Osteocyte (in vitro differentiated cells): ENCODE measurements around the gene KIAA1755. TPM values are rescaled to one million over a fixed set of nuclear protein-coding genes. Genes with fewer than 3 reads are reported as not detected.

Experiments
- DNase-seq: peaks from one replicate; pipeline ENCODE4 v3.0.0; 2021; ENCODE audit warnings: mixed read lengths; ENCODE audit not compliant: unreplicated experiment; ENCODE audit errors: extremely low spot score
- H3K27ac Mint-ChIP-seq: one replicate; pipeline ENCODE4 v1.8.0; 2021; ENCODE audit warnings: mild to moderate bottlenecking, mixed read lengths; ENCODE audit not compliant: unreplicated experiment
- H3K27me3 Mint-ChIP-seq: one replicate; pipeline ENCODE4 v1.8.0; 2021; ENCODE audit warnings: mixed read lengths; ENCODE audit not compliant: unreplicated experiment
- H3K36me3 Mint-ChIP-seq: one replicate; pipeline ENCODE4 v1.8.0; 2021; ENCODE audit warnings: mixed read lengths; ENCODE audit not compliant: unreplicated experiment
- H3K4me1 Mint-ChIP-seq: one replicate; pipeline ENCODE4 v1.8.0; 2021; ENCODE audit warnings: mixed read lengths; ENCODE audit not compliant: unreplicated experiment
- H3K4me3 Mint-ChIP-seq: one replicate; pipeline ENCODE4 v1.8.0; 2021; ENCODE audit warnings: mild to moderate bottlenecking, moderate library complexity, mixed read lengths; ENCODE audit not compliant: unreplicated experiment
- H3K9me3 Mint-ChIP-seq: one replicate; pipeline ENCODE4 v1.8.0; 2021; ENCODE audit warnings: mixed read lengths; ENCODE audit not compliant: unreplicated experiment
- total RNA-seq: library from RNA; stranded (reverse); gene quantifications from 2 replicates; pipeline ENCODE4 v1.2.1, GENCODE V29; 2021
- TF ChIP-seq, protein P1 (sequence below): fragments of 200-600 bp; sonication (generic); IDR thresholded peaks from 2 replicates; pipeline ENCODE4 v1.5.0; 2021; ENCODE audit warnings: antibody characterized with exemption, mild to moderate bottlenecking, moderate library complexity

KIAA1755 gene
- total RNA-seq, 1 donor from 2014 or later, result 50.2 TPM

DNA sequence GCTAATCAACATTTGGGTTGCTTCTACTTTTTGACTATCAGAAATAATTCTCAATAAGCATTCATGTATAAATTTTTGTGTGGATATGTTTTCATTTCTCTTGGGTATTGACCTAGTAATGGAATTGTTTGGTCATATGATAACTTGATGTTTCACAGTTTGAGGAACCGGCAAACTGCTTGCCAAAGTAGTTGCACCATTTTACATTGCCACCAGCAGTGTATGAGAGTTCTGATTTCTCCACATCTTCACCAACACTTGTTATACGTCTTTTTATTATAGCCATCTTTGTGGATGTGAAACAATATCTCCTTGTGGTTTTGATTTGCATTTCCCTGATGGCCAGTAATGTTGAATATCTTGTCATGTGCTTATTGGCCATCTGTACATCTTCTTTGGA lies 52.9 kb downstream of the KIAA1755 start:
- TF ChIP-seq, protein P1, sequence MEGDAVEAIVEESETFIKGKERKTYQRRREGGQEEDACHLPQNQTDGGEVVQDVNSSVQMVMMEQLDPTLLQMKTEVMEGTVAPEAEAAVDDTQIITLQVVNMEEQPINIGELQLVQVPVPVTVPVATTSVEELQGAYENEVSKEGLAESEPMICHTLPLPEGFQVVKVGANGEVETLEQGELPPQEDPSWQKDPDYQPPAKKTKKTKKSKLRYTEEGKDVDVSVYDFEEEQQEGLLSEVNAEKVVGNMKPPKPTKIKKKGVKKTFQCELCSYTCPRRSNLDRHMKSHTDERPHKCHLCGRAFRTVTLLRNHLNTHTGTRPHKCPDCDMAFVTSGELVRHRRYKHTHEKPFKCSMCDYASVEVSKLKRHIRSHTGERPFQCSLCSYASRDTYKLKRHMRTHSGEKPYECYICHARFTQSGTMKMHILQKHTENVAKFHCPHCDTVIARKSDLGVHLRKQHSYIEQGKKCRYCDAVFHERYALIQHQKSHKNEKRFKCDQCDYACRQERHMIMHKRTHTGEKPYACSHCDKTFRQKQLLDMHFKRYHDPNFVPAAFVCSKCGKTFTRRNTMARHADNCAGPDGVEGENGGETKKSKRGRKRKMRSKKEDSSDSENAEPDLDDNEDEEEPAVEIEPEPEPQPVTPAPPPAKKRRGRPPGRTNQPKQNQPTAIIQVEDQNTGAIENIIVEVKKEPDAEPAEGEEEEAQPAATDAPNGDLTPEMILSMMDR, result no peak
- Mint-ChIP-seq H3K9me3 (peaks cover 7% of the 10 kb centered on the region), H3K4me3 (no peak overlapping the region), H3K27ac (no peak overlapping the region), H3K4me1 (peaks cover 20% of the 10 kb centered on the region), H3K27me3 (no peaks in the 10 kb centered on the region), H3K36me3 (peaks cover 3% of the 10 kb centered on the region)
- no peak for DNase-seq

DNA sequence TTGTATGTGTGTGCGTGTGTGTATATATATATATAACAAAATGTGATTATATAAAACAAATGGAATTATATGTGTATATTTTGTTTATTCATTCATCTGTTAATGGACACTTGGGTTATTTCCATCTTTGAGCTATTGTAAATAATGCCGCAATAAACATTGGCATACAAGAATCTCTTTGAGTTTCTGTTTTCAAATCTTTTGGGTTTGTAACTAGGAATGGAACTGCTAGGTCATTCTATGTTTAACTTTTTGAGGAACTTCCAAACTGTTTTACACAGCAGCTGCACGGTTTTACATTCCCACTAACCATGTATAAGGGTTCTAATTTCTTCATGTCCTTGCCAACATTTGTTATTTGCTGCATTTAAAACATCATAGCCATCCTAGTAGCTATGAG lies 55.5 kb downstream of the KIAA1755 start:
- Mint-ChIP-seq H3K9me3 (peaks cover 7% of the 10 kb centered on the region), H3K4me3 (no peak overlapping the region), H3K4me1 (peaks cover 25% of the 10 kb centered on the region), H3K36me3 (peaks cover 3% of the 10 kb centered on the region), H3K27me3 (no peaks in the 10 kb centered on the region), H3K27ac (no peak overlapping the region)
- TF ChIP-seq, protein P1, result no peak
- DNase-seq, result no peak

DNA sequence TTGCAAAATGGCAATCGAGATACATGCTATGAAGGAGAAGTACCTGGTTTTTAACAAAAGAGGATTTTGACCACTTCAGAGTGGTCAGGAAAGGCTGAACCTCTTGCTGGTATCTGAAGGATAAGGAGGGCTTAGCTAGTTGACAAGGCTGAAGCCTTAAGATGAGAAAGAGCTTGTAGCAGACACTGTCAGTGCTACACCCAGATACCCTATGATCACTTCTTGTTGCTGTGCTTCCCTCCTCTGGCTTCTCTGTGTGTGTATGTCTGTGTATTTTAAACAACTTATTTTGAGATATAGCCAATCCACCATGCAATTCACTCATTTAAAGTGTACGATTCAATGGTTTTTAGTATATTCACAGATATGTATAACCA lies 56.6 kb downstream of the KIAA1755 start:
- no peak for DNase-seq
- Mint-ChIP-seq H3K4me3 (no peak overlapping the region), H3K27me3 (no peaks in the 10 kb centered on the region), H3K9me3 (peaks cover 7% of the 10 kb centered on the region), H3K27ac (no peak overlapping the region), H3K4me1 (peaks cover 21% of the 10 kb centered on the region), H3K36me3 (peaks cover 3% of the 10 kb centered on the region)
- TF ChIP-seq, protein P1, result no peak

DNA sequence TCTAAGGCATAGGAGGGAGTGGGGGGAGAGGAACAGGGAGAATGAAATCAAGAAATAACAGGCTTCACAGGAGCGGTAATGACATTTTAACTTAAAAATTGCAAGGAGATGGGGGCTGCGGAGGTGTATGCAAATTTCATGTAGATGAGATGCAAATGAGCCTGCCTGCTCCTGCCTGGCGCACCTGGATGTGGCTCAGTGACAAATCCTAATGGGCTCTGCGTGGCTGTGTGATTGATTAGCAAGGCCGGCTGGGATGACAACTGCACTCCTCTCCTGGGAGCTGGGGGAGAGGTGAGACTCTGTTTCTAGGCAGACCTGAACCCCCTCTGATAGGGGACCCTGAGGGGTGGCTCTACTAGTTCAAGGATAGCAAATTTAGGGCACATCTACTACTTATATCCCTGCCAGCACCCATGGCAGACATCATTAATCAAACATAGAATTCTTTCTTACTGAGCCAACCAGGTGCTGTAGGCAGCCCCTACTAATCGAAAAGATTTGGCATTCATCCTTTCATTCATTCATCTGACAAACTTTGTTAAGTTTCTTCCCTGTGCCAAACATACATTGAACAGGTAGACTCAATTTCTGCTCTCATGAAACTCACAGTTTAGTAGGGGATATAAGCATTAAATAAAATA lies 57.1 kb downstream of the KIAA1755 start:
- Mint-ChIP-seq H3K9me3 (peaks cover 7% of the 10 kb centered on the region), H3K4me3 (no peak overlapping the region), H3K27ac (no peak overlapping the region), H3K27me3 (no peaks in the 10 kb centered on the region), H3K36me3 (peaks cover 3% of the 10 kb centered on the region), H3K4me1 (peaks cover 19% of the 10 kb centered on the region)
- DNase-seq, result no peak
- TF ChIP-seq, protein P1, result no peak

DNA sequence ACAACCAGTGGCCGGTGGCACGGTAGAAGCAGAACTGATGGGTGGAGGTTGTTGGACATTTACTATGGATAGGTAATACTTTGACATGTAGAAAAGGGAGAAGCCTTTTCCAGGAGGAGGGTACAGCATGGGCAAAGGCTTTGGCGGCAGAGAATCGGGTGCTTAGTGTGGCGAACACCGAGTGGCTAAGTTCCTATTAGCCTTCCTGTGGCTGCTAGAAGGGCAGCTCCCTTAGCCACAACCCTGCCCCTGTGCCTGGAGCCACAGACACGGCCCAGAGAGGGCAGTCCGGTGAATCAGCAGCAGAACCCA lies 57.6 kb downstream of the KIAA1755 start:
- Mint-ChIP-seq H3K27me3 (no peaks in the 10 kb centered on the region), H3K4me3 (no peak overlapping the region), H3K9me3 (peaks cover 7% of the 10 kb centered on the region)

More for the DNA sequence above, 57.6 kb downstream of the KIAA1755 start:
- H3K4me1 Mint-ChIP-seq, result peaks cover 21% of the 10 kb centered on the region
- H3K27ac Mint-ChIP-seq, result no peak overlapping the region
- TF ChIP-seq, protein P1, result no peak
- peaks cover 3% of the 10 kb centered on the region for H3K36me3 Mint-ChIP-seq
- DNase-seq, result no peak
